Smooth muscle cell (in vitro differentiated cells): Measurements from ENCODE around the gene GZMM. TPM values are rescaled to one million over a fixed set of nuclear protein-coding genes. Genes with fewer than 3 reads are reported as not detected.

Experiments used
- DNase-seq: peaks from one replicate; lab custom pipeline; 2025; ENCODE audit not compliant: unreplicated experiment; lab: John Stamatoyannopoulos, UW
- H2AFZ ChIP-seq: fragments of 200-600 bp; sonication (generic); 2 replicates; pipeline ENCODE4 v1.6.0; 2016; ENCODE audit warnings: antibody characterized with exemption, low read depth, mild to moderate bottlenecking
- H3F3A ChIP-seq: fragments of 200-600 bp; sonication (generic); 2 replicates; pipeline ENCODE4 v1.6.0; 2017; ENCODE audit warnings: antibody characterized with exemption, low read depth
- H3K27ac ChIP-seq: fragments of 200-600 bp; sonication (generic); 2 replicates; pipeline ENCODE4 v1.5.1; 2016; ENCODE audit warnings: low read depth, mild to moderate bottlenecking
- H3K27me3 ChIP-seq: fragments of 200-600 bp; sonication (generic); 2 replicates; pipeline ENCODE4 v1.6.1; 2016; ENCODE audit warnings: low read depth, mild to moderate bottlenecking
- H3K36me3 ChIP-seq: fragments of 200-600 bp; sonication (generic); 2 replicates; pipeline ENCODE4 v1.5.1; 2016; ENCODE audit warnings: low read depth
- H3K4me1 ChIP-seq: fragments of 200-600 bp; sonication (generic); 2 replicates; pipeline ENCODE4 v1.5.1; 2016; ENCODE audit warnings: low read depth
- H3K4me2 ChIP-seq: fragments of 200-600 bp; sonication (generic); 2 replicates; pipeline ENCODE4 v1.6.0; 2016; ENCODE audit warnings: mild to moderate bottlenecking
- H3K4me3 ChIP-seq: fragments of 200-600 bp; sonication (generic); 2 replicates; pipeline ENCODE4 v1.5.1; 2016; ENCODE audit warnings: mild to moderate bottlenecking
- H3K79me2 ChIP-seq: fragments of 200-600 bp; sonication (generic); 2 replicates; pipeline ENCODE4 v1.6.0; 2016; ENCODE audit warnings: low read depth, mild to moderate bottlenecking
- H3K9ac ChIP-seq: fragments of 200-600 bp; sonication (generic); 2 replicates; pipeline ENCODE4 v1.6.0; 2016; ENCODE audit warnings: low read depth
- H3K9me3 ChIP-seq: fragments of 200-600 bp; sonication (generic); replicated peaks from 2 replicates; pipeline ENCODE4 v1.5.1; 2016; ENCODE audit warnings: low read depth
- H4K20me1 ChIP-seq: fragments of 200-600 bp; sonication (generic); 2 replicates; pipeline ENCODE4 v1.6.0; 2016; ENCODE audit warnings: low read depth
- CTCF ChIP-seq: fragments of 200-600 bp; sonication (generic); IDR thresholded peaks from 2 replicates; pipeline ENCODE4 v1.5.1; 2017; ENCODE audit warnings: borderline replicate concordance, mild to moderate bottlenecking, antibody characterized with exemption; ENCODE audit not compliant: insufficient read depth, poor library complexity, severe bottlenecking
- WGBS: methylation state at CpG from one replicate; pipeline ENCODE4 v1.1.7; 2016; ENCODE audit warnings: low lambda C conversion rate; 5-methylcytosine and 5-hydroxymethylcytosine counted together
- polyA plus RNA-seq: library from polyadenylated mRNA; unstranded; fragments of >200 nt; fragmentation: Nextera tagmentation; extraction: Ambion mirVana; gene quantifications from 2 replicates; pipeline ENCODE4 v1.2.1, GENCODE V29; 2016
- total RNA-seq: library from RNA; depleted of rRNA; stranded (reverse); fragments of >200 nt; gene quantifications from 2 replicates; pipeline ENCODE4 v1.2.3, GENCODE V29; 2014

Gene GZMM
- total and polyA plus RNA-seq, 2 experiments from 2014 or later = 0.23 TPM; not detected in 1

- no peaks in the 10 kb centered on the region for H3K36me3 ChIP-seq
- no peak overlapping the region for H3K9ac ChIP-seq
- no peaks in the 10 kb centered on the region for H3K79me2 ChIP-seq
- TF ChIP-seq CTCF = no peak
- H3K27ac ChIP-seq = no peak overlapping the region
- H3F3A ChIP-seq = peaks cover 4% of the 10 kb centered on the region
- DNase-seq = no peak
- H3K9me3 ChIP-seq = no peaks in the 10 kb centered on the region
- 98% methylated on average over 26 of the region's 45 CpGs for WGBS
- no peaks in the 10 kb centered on the region for H3K27me3 ChIP-seq
- H3K4me1 ChIP-seq = peaks cover 6% of the 10 kb centered on the region
- no peak overlapping the region for H2AFZ ChIP-seq
- no peaks in the 10 kb centered on the region for H4K20me1 ChIP-seq
- no peak overlapping the region for H3K4me2 ChIP-seq
- no peak overlapping the region for H3K4me3 ChIP-seq
These were observed 24.4 kb upstream of the GZMM start for GRCh38 chr19:519449-519865.

GRCh38 chr19:522726-523125 lies 21.1 kb upstream of the GZMM start:
- Histone ChIP-seq H3K4me2 (no peak overlapping the region), H2AFZ (no peak overlapping the region), H4K20me1 (no peaks in the 10 kb centered on the region), H3K9ac (no peak overlapping the region), H3F3A (no peaks in the 10 kb centered on the region), H3K4me3 (no peak overlapping the region), H3K79me2 (no peaks in the 10 kb centered on the region), H3K27me3 (no peaks in the 10 kb centered on the region), H3K4me1 (no peaks in the 10 kb centered on the region), H3K27ac (no peak overlapping the region), H3K9me3 (no peaks in the 10 kb centered on the region), H3K36me3 (no peaks in the 10 kb centered on the region)
- DNase-seq = no peak
- WGBS = 97% methylated on average over 12 of the region's 12 CpGs
- TF ChIP-seq CTCF = no peak

- H3K27ac ChIP-seq = no peak overlapping the region
- H3K4me3 ChIP-seq = no peak overlapping the region
- no peaks in the 10 kb centered on the region for H4K20me1 ChIP-seq
- WGBS = 73% methylated on average over 13 of the region's 29 CpGs
- H3K27me3 ChIP-seq = no peaks in the 10 kb centered on the region
- H3K79me2 ChIP-seq = no peaks in the 10 kb centered on the region
- no peaks in the 10 kb centered on the region for H3K36me3 ChIP-seq
- H2AFZ ChIP-seq = no peak overlapping the region
- no peak for TF ChIP-seq CTCF
- no peak overlapping the region for H3K9ac ChIP-seq
- H3F3A ChIP-seq = no peaks in the 10 kb centered on the region
- H3K4me1 ChIP-seq = no peaks in the 10 kb centered on the region
- H3K9me3 ChIP-seq = no peaks in the 10 kb centered on the region
- no peak overlapping the region for H3K4me2 ChIP-seq
- no peak for DNase-seq
These were observed 19.7 kb upstream of the GZMM start for GRCh38 chr19:524062-524674.

- no peak overlapping the region for H3K4me3 ChIP-seq
- DNase-seq = no peak
- no peaks in the 10 kb centered on the region for H3K27me3 ChIP-seq
- no peaks in the 10 kb centered on the region for H4K20me1 ChIP-seq
- 83% methylated on average over 18 of the region's 18 CpGs for WGBS
- TF ChIP-seq CTCF = no peak
- H3K79me2 ChIP-seq = no peaks in the 10 kb centered on the region
- no peaks in the 10 kb centered on the region for H3K4me1 ChIP-seq
- H2AFZ ChIP-seq = no peak overlapping the region
- H3K9ac ChIP-seq = no peak overlapping the region
- H3K4me2 ChIP-seq = no peak overlapping the region
- H3F3A ChIP-seq = no peaks in the 10 kb centered on the region
- no peaks in the 10 kb centered on the region for H3K9me3 ChIP-seq
- H3K27ac ChIP-seq = no peak overlapping the region
- H3K36me3 ChIP-seq = no peaks in the 10 kb centered on the region
These were observed 18.8 kb upstream of the GZMM start for GRCh38 chr19:525029-525428.
